Rectal smooth muscle tissue (tissue), 1 donor: ENCODE results near the gene GMNN.
"Not testable (repeated sequence)": the region's sequence is repeated elsewhere in the genome, so short reads cannot be mapped to it uniquely, and the experiment has no call there.

Source experiments
- H3K27ac ChIP-seq: one replicate; pipeline ENCODE4 v1.7.0; 2013; ENCODE audit warnings: low read depth, low read length, inconsistent platforms
- H3K27me3 ChIP-seq: one replicate; pipeline ENCODE4 v1.7.0; 2013; ENCODE audit warnings: low read length; ENCODE audit not compliant: control insufficient read depth, insufficient read depth
- H3K36me3 ChIP-seq: one replicate; pipeline ENCODE4 v1.7.0; 2013; ENCODE audit warnings: low read length; ENCODE audit not compliant: control insufficient read depth, insufficient read depth
- H3K4me1 ChIP-seq: one replicate; pipeline ENCODE4 v1.7.0; 2013; ENCODE audit warnings: low read length; ENCODE audit not compliant: control insufficient read depth, insufficient read depth
- H3K4me3 ChIP-seq: one replicate; pipeline ENCODE4 v1.7.0; 2013; ENCODE audit warnings: low read length
- H3K9ac ChIP-seq: one replicate; pipeline ENCODE4 v1.7.0; 2013; ENCODE audit warnings: low read length

Gene GMNN

DNA sequence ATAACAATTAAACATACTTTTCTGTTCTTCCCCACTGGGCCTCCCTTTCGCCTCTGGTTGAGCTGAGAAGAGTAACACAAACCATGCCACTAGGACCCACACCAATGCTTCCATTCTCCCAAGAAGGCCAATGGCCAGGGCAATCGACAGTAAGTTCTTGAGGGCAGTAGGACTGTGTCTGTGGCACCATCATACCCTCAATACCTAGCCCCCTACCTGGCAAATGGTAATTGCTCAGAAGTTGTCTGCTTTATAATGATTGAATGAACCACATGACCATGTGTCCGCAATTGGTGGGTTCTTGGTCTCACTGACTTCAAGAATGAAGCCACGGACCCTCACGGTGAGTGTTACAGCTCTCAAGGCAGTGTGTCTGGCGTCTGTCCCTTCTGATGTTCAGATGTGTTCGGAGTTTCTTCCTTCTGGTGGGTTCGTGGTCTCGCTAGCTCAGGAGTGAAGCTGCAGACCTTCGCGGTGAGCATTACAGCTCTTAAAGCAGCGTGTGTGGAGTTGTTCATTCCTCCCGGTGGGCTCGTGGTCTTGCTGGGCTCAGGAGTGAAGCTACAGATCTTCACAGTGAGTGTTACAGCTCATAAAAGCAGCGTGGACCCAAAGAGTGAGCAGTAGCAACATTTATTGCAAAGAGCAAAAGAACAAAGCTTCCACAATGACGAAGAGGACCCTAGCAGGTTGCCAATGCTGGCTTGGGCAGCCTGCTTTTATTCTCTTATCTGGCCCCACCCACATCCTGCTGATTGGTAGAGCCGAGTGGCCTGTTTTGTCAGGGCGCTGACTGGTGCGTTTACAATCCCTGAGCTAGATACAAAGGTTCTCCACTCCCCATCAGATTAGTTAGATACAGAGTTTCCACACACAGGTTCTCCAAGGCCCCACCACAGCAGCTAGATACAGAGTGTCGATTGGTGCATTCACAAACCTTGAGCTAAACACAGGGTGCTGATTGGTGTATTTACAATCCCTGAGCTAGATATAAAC, 9.6 kb upstream of the GMNN start:
- not testable (repeated sequence) for H3K36me3 ChIP-seq, H3K27ac ChIP-seq, H3K4me1 ChIP-seq, H3K4me3 ChIP-seq, H3K27me3 ChIP-seq, H3K9ac ChIP-seq

DNA sequence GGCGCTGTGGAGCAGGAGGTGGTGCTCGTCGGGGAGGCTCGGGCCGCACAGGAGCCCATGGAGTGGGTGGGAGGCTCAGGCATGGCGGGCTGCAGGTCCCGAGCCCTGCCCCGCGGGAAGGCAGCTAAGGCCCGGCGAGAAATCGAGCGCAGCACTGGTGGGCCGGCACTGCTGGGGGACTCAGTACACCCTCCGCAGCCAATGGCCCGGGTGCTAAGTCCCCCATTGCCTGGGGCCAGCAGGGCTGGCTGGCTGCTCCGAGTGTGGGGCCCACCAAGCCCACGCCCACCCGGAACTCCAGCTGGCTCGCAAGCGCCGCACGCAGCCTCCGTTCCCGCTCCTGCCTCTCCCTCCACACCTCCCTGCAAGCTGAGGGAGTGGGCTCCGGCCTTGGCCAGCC, 8.8 kb upstream of the GMNN start:
- not testable (repeated sequence) for H3K4me3 ChIP-seq, H3K36me3 ChIP-seq, H3K9ac ChIP-seq, H3K27ac ChIP-seq, H3K4me1 ChIP-seq, H3K27me3 ChIP-seq

DNA sequence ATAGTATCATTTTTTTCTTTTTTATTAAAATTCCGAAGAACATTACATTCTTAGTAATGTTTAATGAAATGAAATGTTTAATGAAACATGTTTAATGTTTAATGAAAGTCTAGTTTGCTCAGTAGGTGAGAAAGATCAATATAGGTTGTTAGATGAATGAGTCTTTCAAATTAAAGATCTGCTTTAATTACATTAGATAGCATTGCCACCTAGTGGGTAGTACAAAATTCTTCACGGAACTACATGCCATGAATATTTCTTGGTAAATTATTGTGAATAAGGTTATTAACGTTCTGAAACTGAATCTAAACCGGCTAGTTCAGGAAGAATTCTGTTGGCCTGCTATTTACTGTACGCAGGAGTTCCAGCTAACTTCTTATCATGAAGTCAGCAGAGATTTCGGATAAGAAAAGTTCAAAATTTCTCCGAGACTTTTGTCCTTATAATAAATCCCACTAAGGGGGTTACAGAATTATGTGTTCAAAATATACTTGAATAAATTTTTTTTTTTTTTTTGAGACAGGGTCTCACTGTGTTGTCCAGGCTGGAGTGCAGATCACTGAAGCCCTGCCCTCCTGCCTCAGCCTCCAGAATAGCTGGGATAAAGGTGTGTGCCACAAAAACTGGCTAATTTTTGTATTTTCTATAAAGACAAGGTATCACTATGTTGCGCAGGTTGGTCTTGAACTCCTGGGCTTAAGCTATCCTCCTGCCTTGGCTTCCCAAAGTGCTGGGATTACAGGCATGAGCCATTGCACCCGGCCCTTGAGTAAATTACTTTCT, 7.9 kb upstream of the GMNN start:
- Histone ChIP-seq H3K4me1 (no peaks in the 10 kb centered on the region), H3K36me3 (no peaks in the 10 kb centered on the region), H3K4me3 (no peak overlapping the region), H3K27me3 (no peaks in the 10 kb centered on the region), H3K9ac (no peak overlapping the region), H3K27ac (no peak overlapping the region)

DNA sequence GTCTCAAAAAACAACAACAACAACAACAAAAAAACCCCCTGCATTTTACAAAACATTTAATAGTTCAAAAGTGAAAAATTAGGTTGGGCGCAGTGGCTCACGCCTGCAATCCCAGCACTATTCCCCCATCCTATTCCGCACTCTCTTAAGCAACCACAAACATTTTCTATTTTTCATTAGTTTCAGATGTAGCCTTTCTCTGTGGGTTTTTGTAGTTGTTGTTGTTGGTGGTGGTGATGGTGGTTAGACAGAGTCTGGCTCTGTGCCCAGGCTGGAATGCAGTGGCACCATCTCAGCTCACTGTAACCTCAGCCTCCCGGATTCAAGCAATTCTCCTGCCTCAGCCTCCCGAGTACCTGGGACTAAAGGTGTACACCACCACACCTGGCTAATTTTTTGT, 6.4 kb upstream of the GMNN start:
- Histone ChIP-seq H3K4me1 (no peaks in the 10 kb centered on the region), H3K9ac (no peak overlapping the region), H3K27ac (no peak overlapping the region), H3K36me3 (no peaks in the 10 kb centered on the region), H3K27me3 (no peaks in the 10 kb centered on the region), H3K4me3 (no peak overlapping the region)

DNA sequence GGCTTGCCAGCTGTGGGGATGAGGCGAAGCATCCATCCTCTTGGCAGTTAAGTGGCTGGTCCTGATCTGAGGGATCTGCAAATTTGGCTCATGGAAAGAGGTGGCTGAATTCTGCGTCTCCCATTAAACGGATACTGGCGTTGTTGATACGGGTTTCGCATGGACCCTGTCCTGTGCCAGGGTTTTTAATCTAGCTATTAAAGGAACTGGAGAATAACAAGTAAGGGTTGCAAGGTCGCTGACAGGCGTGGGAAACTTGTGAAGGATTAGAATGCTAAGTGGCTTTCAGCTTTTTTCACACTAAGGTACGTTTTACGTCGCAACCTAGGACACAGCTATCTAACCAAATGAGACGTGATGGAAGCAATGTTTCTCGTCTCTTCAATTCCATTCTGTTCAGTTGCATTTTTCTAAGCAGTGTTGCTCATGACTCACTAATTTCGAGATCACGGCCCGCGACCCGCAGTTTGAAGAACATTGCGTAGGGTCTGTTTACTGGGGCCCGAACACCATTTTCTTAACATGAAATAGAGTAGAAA, 852 bp downstream of the GMNN start:
- H3K9ac ChIP-seq, result peak overlapping the region; percentile 12
- H3K4me3 ChIP-seq, result peak overlapping the region; percentile 100
- no peaks in the 10 kb centered on the region for H3K4me1 ChIP-seq

DNA sequence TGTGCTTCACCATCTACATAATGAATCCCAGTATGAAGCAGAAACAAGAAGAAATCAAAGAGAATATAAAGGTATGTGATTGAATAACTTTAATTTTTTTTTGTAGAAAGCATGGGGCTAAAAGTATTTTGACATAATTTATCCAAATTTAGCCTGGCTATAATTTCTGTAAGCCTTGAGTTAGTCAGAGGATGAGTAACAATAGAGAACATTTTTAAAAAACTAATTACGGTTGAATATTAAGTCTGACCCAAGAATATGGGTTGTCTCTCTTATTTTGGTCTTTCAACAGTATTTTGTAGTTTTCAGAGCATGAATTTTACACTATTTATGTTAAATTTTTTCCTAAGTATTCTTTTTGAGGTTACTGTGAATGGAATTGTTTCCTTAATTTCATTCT, 2.5 kb downstream of the GMNN start:
- Histone ChIP-seq H3K27me3 (no peaks in the 10 kb centered on the region), H3K4me3 (no peak overlapping the region), H3K9ac (no peak overlapping the region), H3K36me3 (no peaks in the 10 kb centered on the region), H3K4me1 (no peaks in the 10 kb centered on the region), H3K27ac (no peak overlapping the region)

More for the DNA sequence above, 852 bp downstream of the GMNN start:
- Histone ChIP-seq H3K36me3 (no peaks in the 10 kb centered on the region), H3K27ac (peak overlapping the region; percentile 85), H3K27me3 (no peaks in the 10 kb centered on the region)

DNA sequence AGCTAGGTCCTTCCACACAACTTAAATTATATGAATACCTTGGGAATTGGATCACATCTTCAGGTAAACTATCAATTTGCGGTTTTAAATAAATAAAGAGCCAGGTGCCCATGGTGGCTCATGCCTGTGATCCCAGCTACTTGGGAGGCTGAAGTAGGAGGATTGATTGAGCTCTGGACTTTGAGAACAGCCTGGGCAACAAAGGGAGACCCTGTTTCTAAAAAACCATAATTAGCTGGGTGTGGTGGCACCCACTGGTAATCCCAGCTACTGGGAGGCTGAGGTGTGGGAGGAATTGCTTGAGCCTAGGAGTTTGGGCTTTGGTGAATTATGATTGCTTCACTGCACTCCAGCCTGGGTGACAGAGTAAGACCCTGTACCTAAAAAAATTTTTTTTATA, 3.4 kb downstream of the GMNN start:
- H3K4me3 ChIP-seq, result peak overlapping the region; percentile 36

DNA sequence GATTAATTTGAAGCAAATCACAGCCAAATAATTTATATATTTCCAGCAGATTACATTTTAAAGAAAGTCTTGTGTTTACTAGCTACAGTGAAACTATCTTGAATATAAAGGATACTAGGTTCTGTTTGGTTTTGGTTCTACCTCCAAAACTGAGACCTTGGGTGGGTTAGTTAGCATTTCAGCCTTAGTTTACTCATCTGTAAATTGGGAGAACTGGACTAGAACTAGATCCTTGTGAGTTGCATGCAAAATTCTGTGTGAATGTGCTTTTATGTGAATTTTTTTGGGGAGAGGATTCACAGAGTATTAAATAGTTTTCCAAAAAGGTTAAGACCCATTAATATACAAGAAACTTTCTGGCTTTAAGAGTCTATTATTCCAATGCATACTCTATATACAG, 4.1 kb downstream of the GMNN start:
- no peaks in the 10 kb centered on the region for H3K27me3 ChIP-seq
- no peak overlapping the region for H3K27ac ChIP-seq
- H3K36me3 ChIP-seq, result no peaks in the 10 kb centered on the region
- no peak overlapping the region for H3K9ac ChIP-seq
- no peaks in the 10 kb centered on the region for H3K4me1 ChIP-seq
- H3K4me3 ChIP-seq, result no peak overlapping the region

More for the DNA sequence above, 3.4 kb downstream of the GMNN start:
- Histone ChIP-seq H3K27me3 (no peaks in the 10 kb centered on the region), H3K27ac (no peak overlapping the region), H3K9ac (no peak overlapping the region), H3K36me3 (no peaks in the 10 kb centered on the region), H3K4me1 (no peaks in the 10 kb centered on the region)

DNA sequence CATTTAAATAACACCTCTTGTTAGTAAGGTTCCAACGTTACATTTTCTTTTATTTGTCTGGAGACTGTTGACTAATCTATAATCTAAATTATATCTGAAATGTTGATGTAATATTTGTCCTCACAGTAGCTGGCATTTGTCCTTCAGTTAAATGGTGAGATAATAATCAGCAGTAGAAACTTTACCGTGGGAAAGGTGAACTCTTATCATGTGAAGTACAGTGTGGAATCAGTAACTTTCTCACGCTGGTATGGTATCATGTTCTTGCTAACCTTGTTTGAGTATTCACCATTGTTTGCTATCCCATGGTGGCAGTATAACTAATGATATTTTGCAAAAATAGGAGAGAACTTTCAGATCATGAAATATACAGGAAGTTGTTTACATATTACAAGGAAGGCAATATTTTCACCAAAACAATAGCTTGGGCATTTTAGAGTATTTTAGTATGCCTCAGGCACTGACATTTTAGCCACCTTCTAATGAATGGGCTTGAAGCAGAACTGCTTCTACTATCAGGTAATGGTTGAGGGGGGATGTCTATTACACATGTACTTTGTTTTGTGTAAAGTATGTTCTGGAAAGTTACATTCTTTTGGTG, 4.8 kb downstream of the GMNN start:
- Histone ChIP-seq H3K36me3 (no peaks in the 10 kb centered on the region), H3K27me3 (no peaks in the 10 kb centered on the region), H3K27ac (no peak overlapping the region), H3K9ac (no peak overlapping the region), H3K4me3 (no peak overlapping the region), H3K4me1 (no peaks in the 10 kb centered on the region)

DNA sequence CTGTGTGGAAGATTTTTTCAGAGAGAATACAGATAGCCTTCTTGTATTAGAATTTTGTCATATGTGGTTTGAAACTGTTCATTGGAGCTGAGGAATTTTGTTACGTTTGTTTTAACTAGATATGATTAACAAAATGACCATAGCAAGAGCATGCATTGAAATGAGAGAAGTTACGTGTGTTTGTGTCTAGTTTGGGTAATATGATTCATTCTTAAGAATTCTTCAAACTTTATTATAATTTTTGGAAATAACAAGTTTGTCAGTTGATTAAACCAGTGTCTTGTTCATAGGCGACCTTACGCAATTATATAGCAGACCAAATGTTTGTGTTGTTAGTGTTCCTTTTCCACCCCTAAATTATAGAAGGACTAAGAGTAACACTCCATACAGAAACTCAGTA, 5.5 kb downstream of the GMNN start:
- H3K27ac ChIP-seq, result no peak overlapping the region
- H3K36me3 ChIP-seq, result no peaks in the 10 kb centered on the region
- no peaks in the 10 kb centered on the region for H3K4me1 ChIP-seq
- no peaks in the 10 kb centered on the region for H3K27me3 ChIP-seq
- no peak overlapping the region for H3K9ac ChIP-seq
- no peak overlapping the region for H3K4me3 ChIP-seq

DNA sequence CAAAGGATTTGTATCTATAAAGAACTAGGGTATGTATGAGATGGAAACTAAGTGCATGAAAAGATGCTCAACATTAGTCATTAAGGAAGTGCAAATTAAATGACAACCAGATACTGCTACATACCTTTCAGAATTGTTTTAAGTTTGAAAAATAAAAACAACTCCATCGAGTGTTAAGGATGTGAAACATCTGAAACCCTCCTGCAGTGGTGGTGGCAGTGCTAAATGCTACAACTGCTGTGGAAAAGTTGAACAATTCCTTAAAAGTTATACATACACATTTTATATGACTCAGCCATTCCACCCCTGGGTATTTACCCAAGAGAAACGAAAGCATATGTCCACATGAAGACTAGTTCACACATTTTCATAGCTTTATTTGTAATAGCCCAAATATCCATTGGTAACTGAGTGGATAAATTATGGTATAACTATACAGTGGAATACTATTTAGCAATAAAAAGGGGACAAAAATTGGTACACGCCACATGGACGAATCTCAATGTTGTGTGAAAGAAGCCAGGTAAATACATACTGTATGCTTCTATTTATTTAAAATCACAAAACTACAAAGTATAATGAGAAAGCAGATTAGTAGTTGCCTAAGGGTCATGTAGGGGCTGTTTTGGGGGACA, 13.4 kb downstream of the GMNN start:
- Histone ChIP-seq H3K36me3 (no peaks in the 10 kb centered on the region), H3K27ac (no peak overlapping the region), H3K27me3 (no peaks in the 10 kb centered on the region), H3K4me1 (no peaks in the 10 kb centered on the region), H3K4me3 (no peak overlapping the region), H3K9ac (no peak overlapping the region)

DNA sequence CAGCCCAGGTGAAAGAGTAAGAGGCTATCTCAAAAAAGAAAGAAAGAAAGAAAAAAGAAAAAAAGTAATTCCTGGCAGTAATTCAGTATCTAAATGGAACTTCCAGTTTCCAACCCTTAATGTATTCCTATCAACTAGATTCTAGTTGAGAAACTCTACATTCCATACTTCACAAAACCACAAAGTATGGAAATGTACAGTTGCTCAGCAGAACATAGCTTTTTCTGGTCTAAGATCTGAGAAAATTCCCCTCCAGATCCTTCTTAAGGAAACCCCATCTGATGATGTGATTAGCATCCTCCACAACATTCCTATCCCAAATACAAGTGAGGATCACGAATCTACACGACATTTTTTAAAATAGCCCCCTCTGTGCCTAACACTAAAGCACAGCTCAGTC, 20.4 kb downstream of the GMNN start:
- Histone ChIP-seq H3K4me3 (no peak overlapping the region), H3K27ac (no peak overlapping the region), H3K9ac (no peak overlapping the region), H3K4me1 (no peaks in the 10 kb centered on the region), H3K27me3 (no peaks in the 10 kb centered on the region), H3K36me3 (no peaks in the 10 kb centered on the region)
